ENCODE data around the gene MSI2.

The MSI2 gene

DNA sequence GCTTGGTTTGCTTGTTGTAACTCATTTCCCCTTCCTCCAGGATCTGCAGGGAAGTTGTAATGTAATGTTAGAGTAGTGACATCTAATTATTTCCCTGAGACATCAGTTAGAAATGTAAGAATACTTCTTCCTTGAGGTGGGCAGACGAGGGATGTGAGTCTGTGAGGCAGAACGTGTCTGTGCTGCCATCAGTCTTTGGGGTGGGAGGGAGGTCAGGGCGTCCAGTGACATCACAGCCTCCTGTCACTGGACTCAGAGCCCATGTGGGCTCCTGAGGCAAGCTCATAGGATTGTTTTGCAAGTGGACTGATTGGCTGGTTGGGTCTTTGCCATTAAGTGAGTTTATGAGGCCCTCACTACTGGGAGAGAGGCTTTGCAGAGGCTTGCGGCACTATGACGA lies 300.0 kb downstream of the MSI2 start:
- Histone ChIP-seq H2AFZ (ENCODE audit: low read length) (no peak overlapping the region), H3K79me2 (ENCODE audit: insufficient read depth, low read length) (peaks cover 89% of the 10 kb centered on the region), H3K9ac (ENCODE audit: low read depth, low read length, poor library complexity, severe bottlenecking) (no peak overlapping the region), H3K9me2 (replicated peaks; ENCODE audit: low read depth, low read length) (no peaks in the 10 kb centered on the region), H3F3A (ENCODE audit: low read depth) (no peaks in the 10 kb centered on the region), H3K4me2 (ENCODE audit: low read depth, low read length, poor library complexity, severe bottlenecking) (no peak overlapping the region), H3K4me1 (ENCODE audit: insufficient read depth, low read length, poor library complexity, severe bottlenecking) (peaks cover 54% of the 10 kb centered on the region), H3K27me3 (ENCODE audit: insufficient read depth, low read length, poor library complexity, severe bottlenecking) (no peaks in the 10 kb centered on the region), H4K20me1 (ENCODE audit: insufficient read depth, low read length, poor library complexity, severe bottlenecking) (peaks cover 48% of the 10 kb centered on the region), H3K36me3 (ENCODE audit: insufficient read depth, low read length) (peaks cover 50% of the 10 kb centered on the region; the same call in 1 of the 2 replicates), H3K4me3 (ENCODE audit: low read length, poor library complexity, severe bottlenecking) (no peak overlapping the region), H3K9me3 (ENCODE audit: insufficient read depth, low read depth, low read length) (no peaks in the 10 kb centered on the region)
- TF ChIP-seq, protein P1, sequence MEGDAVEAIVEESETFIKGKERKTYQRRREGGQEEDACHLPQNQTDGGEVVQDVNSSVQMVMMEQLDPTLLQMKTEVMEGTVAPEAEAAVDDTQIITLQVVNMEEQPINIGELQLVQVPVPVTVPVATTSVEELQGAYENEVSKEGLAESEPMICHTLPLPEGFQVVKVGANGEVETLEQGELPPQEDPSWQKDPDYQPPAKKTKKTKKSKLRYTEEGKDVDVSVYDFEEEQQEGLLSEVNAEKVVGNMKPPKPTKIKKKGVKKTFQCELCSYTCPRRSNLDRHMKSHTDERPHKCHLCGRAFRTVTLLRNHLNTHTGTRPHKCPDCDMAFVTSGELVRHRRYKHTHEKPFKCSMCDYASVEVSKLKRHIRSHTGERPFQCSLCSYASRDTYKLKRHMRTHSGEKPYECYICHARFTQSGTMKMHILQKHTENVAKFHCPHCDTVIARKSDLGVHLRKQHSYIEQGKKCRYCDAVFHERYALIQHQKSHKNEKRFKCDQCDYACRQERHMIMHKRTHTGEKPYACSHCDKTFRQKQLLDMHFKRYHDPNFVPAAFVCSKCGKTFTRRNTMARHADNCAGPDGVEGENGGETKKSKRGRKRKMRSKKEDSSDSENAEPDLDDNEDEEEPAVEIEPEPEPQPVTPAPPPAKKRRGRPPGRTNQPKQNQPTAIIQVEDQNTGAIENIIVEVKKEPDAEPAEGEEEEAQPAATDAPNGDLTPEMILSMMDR (conservative IDR thresholded peaks at IDR 0.05; ENCODE audit: low read length), result no peak
- TF ChIP-seq EZH2phosphoT487 (IDR thresholded peaks at IDR 0.05; ENCODE audit: borderline replicate concordance), result no peak

GRCh38 chr17:57556977-57557376 lies 300.7 kb downstream of the MSI2 start:
- Histone ChIP-seq H3K4me3 (ENCODE audit: low read length, poor library complexity, severe bottlenecking) (no peak overlapping the region), H3K4me2 (ENCODE audit: low read depth, low read length, poor library complexity, severe bottlenecking) (no peak overlapping the region), H2AFZ (ENCODE audit: low read length) (no peak overlapping the region), H3K36me3 (ENCODE audit: insufficient read depth, low read length) (peaks cover 56% of the 10 kb centered on the region; the same call in 1 of the 2 replicates), H3K9me2 (replicated peaks; ENCODE audit: low read depth, low read length) (no peaks in the 10 kb centered on the region), H3K9me3 (ENCODE audit: insufficient read depth, low read depth, low read length) (no peaks in the 10 kb centered on the region), H3K4me1 (ENCODE audit: insufficient read depth, low read length, poor library complexity, severe bottlenecking) (peaks cover 54% of the 10 kb centered on the region), H3F3A (ENCODE audit: low read depth) (no peaks in the 10 kb centered on the region), H3K9ac (ENCODE audit: low read depth, low read length, poor library complexity, severe bottlenecking) (no peak overlapping the region), H4K20me1 (ENCODE audit: insufficient read depth, low read length, poor library complexity, severe bottlenecking) (peaks cover 50% of the 10 kb centered on the region), H3K27me3 (ENCODE audit: insufficient read depth, low read length, poor library complexity, severe bottlenecking) (no peaks in the 10 kb centered on the region), H3K79me2 (ENCODE audit: insufficient read depth, low read length) (peaks cover 87% of the 10 kb centered on the region)
- TF ChIP-seq, protein P1 (conservative IDR thresholded peaks at IDR 0.05; ENCODE audit: low read length), result no peak
- no peak for TF ChIP-seq EZH2phosphoT487 (IDR thresholded peaks at IDR 0.05; ENCODE audit: borderline replicate concordance)

GRCh38 chr17:57557416-57557815 lies 301.1 kb downstream of the MSI2 start:
- peaks cover 50% of the 10 kb centered on the region for H3K4me1 ChIP-seq (ENCODE audit: insufficient read depth, low read length, poor library complexity, severe bottlenecking)
- H3K9me2 ChIP-seq (replicated peaks; ENCODE audit: low read depth, low read length), result no peaks in the 10 kb centered on the region
- H3K4me2 ChIP-seq (ENCODE audit: low read depth, low read length, poor library complexity, severe bottlenecking), result no peak overlapping the region
- peaks cover 47% of the 10 kb centered on the region for H4K20me1 ChIP-seq (ENCODE audit: insufficient read depth, low read length, poor library complexity, severe bottlenecking)
- peaks cover 60% of the 10 kb centered on the region; the same call in 1 of the 2 replicates for H3K36me3 ChIP-seq (ENCODE audit: insufficient read depth, low read length)
- H3K9me3 ChIP-seq (ENCODE audit: insufficient read depth, low read depth, low read length), result no peaks in the 10 kb centered on the region
- H3K79me2 ChIP-seq (ENCODE audit: insufficient read depth, low read length), result peaks cover 87% of the 10 kb centered on the region
- no peak overlapping the region for H2AFZ ChIP-seq (ENCODE audit: low read length)
- no peak overlapping the region for H3K4me3 ChIP-seq (ENCODE audit: low read length, poor library complexity, severe bottlenecking)
- no peaks in the 10 kb centered on the region for H3K27me3 ChIP-seq (ENCODE audit: insufficient read depth, low read length, poor library complexity, severe bottlenecking)
- H3F3A ChIP-seq (ENCODE audit: low read depth), result no peaks in the 10 kb centered on the region
- no peak overlapping the region for H3K9ac ChIP-seq (ENCODE audit: low read depth, low read length, poor library complexity, severe bottlenecking)
- TF ChIP-seq, protein P1 (conservative IDR thresholded peaks at IDR 0.05; ENCODE audit: low read length), result no peak
- no peak for TF ChIP-seq EZH2phosphoT487 (IDR thresholded peaks at IDR 0.05; ENCODE audit: borderline replicate concordance)
